IMR-90 (cell line): Measurements from ENCODE around the gene DDX41. TPM values are rescaled to one million over a fixed set of nuclear protein-coding genes. Genes with fewer than 3 reads are reported as not detected.

Experiments used
- ATAC-seq: fragments of 200-7000 bp; cut with Tn5 transposase; 2 replicates; pipeline ENCODE4 v1.9.1; 2020; ENCODE audit warnings: low read depth, mild to moderate bottlenecking, moderate library complexity
- BruUV-seq: library from RNA; stranded (reverse); fragments of 400-500 nt; replicated peaks from 2 replicates; lab custom pipeline; 2021; lab: Mats Ljungman, UMichigan
- CTCF ChIA-PET: fragments of 300-600 bp; formaldehyde crosslinking; extraction: SDS; loops from one replicate; lab custom pipeline; 2021; ENCODE audit warnings: antibody characterized with exemption; lab: Yijun Ruan, JAX
- POLR2A ChIA-PET: fragments of 300-600 bp; sonication (Branson Sonifier 250); formaldehyde crosslinking; loops from one replicate; lab custom pipeline; 2022; ENCODE audit warnings: antibody characterized with exemption; ENCODE audit not compliant: unreplicated experiment; lab: Charles Lee
- DNase-seq: peaks from one replicate; pipeline ENCODE4 v3.0.0; 2013
- H2AFZ ChIP-seq: replicated peaks from 2 replicates; pipeline ENCODE3; 2013; ENCODE audit warnings: low read length, mild to moderate bottlenecking; ENCODE audit not compliant: poor library complexity
- H2AK5ac ChIP-seq: 2 replicates; pipeline ENCODE4 v1.6.1; 2013; ENCODE audit warnings: low read depth, low read length, inconsistent platforms
- H2AK9ac ChIP-seq: replicated peaks from 2 replicates; pipeline ENCODE3; 2013; ENCODE audit warnings: mild to moderate bottlenecking, low read depth, low read length, moderate library complexity; ENCODE audit not compliant: poor library complexity
- H2BK120ac ChIP-seq: 2 replicates; pipeline ENCODE4 v1.6.1; 2013; ENCODE audit warnings: low read depth, low read length, inconsistent platforms
- H2BK15ac ChIP-seq: 3 replicates; pipeline ENCODE4 v1.6.1; 2013; ENCODE audit warnings: low read depth, low read length, inconsistent platforms
- H2BK20ac ChIP-seq: 2 replicates; pipeline ENCODE4 v1.6.1; 2013; ENCODE audit warnings: low read depth, mild to moderate bottlenecking, inconsistent platforms, low read length, moderate library complexity
- H2BK5ac ChIP-seq: 2 replicates; pipeline ENCODE4 v1.6.1; 2013; ENCODE audit warnings: mild to moderate bottlenecking, low read depth, low read length, inconsistent platforms; ENCODE audit not compliant: poor library complexity, severe bottlenecking
- H3K14ac ChIP-seq: replicated peaks from 2 replicates; pipeline ENCODE4 v1.6.1; 2013; ENCODE audit warnings: low read depth, low read length, inconsistent platforms
- H3K18ac ChIP-seq: 2 replicates; pipeline ENCODE4 v1.6.1; 2013; ENCODE audit warnings: low read depth, low read length, control low read depth
- H3K23ac ChIP-seq: 2 replicates; pipeline ENCODE4 v1.6.1; 2013; ENCODE audit warnings: low read depth, low read length, inconsistent platforms
- H3K27ac ChIP-seq: 2 replicates; pipeline ENCODE4 v1.5.1; 2013; ENCODE audit warnings: mild to moderate bottlenecking, control low read depth, low read length; ENCODE audit not compliant: insufficient read depth
- H3K27me3 ChIP-seq: 2 replicates; pipeline ENCODE4 v1.6.1; 2013; ENCODE audit warnings: low read length; ENCODE audit not compliant: control insufficient read depth, insufficient read depth
- H3K36me3 ChIP-seq: 2 replicates; pipeline ENCODE4 v1.6.1; 2013; ENCODE audit warnings: low read length, mixed read lengths; ENCODE audit not compliant: control insufficient read depth, insufficient read depth
- H3K4ac ChIP-seq: 2 replicates; pipeline ENCODE4 v1.6.1; 2013; ENCODE audit warnings: low read depth, low read length, inconsistent platforms
- H3K4me1 ChIP-seq: 2 replicates; pipeline ENCODE4 v1.6.1; 2013; ENCODE audit warnings: low read length, mixed read lengths; ENCODE audit not compliant: control insufficient read depth, insufficient read depth
- H3K4me2 ChIP-seq: 2 replicates; pipeline ENCODE4 v1.6.1; 2013; ENCODE audit warnings: low read depth, mild to moderate bottlenecking, control low read depth, low read length, moderate library complexity
- H3K4me3 ChIP-seq: 2 replicates; pipeline ENCODE4 v1.5.1; 2013; ENCODE audit warnings: low read depth, mild to moderate bottlenecking, control low read depth, low read length, moderate library complexity; ENCODE audit not compliant: insufficient read depth
- H3K56ac ChIP-seq: 2 replicates; pipeline ENCODE4 v1.6.1; 2013; ENCODE audit warnings: low read length, inconsistent platforms; ENCODE audit not compliant: insufficient read depth; ENCODE audit errors: extremely low read depth
- H3K79me1 ChIP-seq, 2 experiments: 2 replicates each; pipeline ENCODE4 v1.6.1; 2013; ENCODE audit warnings: low read length in 2 of 2, inconsistent platforms in 1 of 2, low read depth in 1 of 2
- H3K9ac ChIP-seq: 2 replicates; pipeline ENCODE4 v1.6.1; 2013; ENCODE audit warnings: low read depth, low read length, control low read depth
- H3K9me1 ChIP-seq: 2 replicates; pipeline ENCODE4 v1.6.1; 2013; ENCODE audit warnings: low read length, inconsistent platforms; ENCODE audit not compliant: insufficient read depth
- H3K9me3 ChIP-seq: 2 replicates; pipeline ENCODE4 v1.6.1; 2013; ENCODE audit warnings: low read length; ENCODE audit not compliant: control insufficient read depth, insufficient read depth
- H4K20me1 ChIP-seq: 2 replicates; pipeline ENCODE4 v1.6.1; 2013; ENCODE audit warnings: low read length, inconsistent platforms; ENCODE audit not compliant: insufficient read depth
- H4K5ac ChIP-seq: 2 replicates; pipeline ENCODE4 v1.6.1; 2013; ENCODE audit warnings: mild to moderate bottlenecking, low read depth, low read length, control low read depth
- H4K8ac ChIP-seq, 2 experiments: 2 replicates each; pipeline ENCODE4 v1.6.1; 2013; ENCODE audit warnings: low read depth in 2 of 2, low read length in 2 of 2, control low read depth in 1 of 2, inconsistent platforms in 1 of 2
- H4K91ac ChIP-seq: 2 replicates; pipeline ENCODE4 v1.6.1; 2013; ENCODE audit warnings: low read depth, low read length, inconsistent platforms; ENCODE audit not compliant: insufficient read depth
- BHLHE40 ChIP-seq: fragments of 150-350 bp; IDR thresholded peaks from 2 replicates; pipeline ENCODE4 v1.6.1; 2016; ENCODE audit warnings: mild to moderate bottlenecking, low read depth, low read length
- CEBPB ChIP-seq: IDR thresholded peaks from 2 replicates; pipeline ENCODE4 v1.6.1; 2012; ENCODE audit warnings: low read depth, low read length, improper control_type of control experiment
- CHD1 ChIP-seq: IDR thresholded peaks from 2 replicates; pipeline ENCODE4 v1.6.1; 2012; ENCODE audit warnings: low read depth, low read length, improper control_type of control experiment
- FOS ChIP-seq: fragments of 150-350 bp; IDR thresholded peaks from 2 replicates; pipeline ENCODE4 v1.6.1; 2016; ENCODE audit warnings: low read depth, low read length
- MAFK ChIP-seq: IDR thresholded peaks from 2 replicates; pipeline ENCODE4 v1.6.1; 2012; ENCODE audit warnings: low read depth, low read length, improper control_type of control experiment
- MAZ ChIP-seq: IDR thresholded peaks from 2 replicates; pipeline ENCODE4 v1.6.1; 2012; ENCODE audit warnings: low read depth, mild to moderate bottlenecking, low read length, improper control_type of control experiment, moderate library complexity, borderline replicate concordance
- NFE2L2 ChIP-seq: fragments of 150-350 bp; IDR thresholded peaks from 2 replicates; pipeline ENCODE4 v1.6.1; 2016; ENCODE audit warnings: low read depth, mild to moderate bottlenecking, low read length
- POLR2A ChIP-seq: IDR thresholded peaks from 2 replicates; pipeline ENCODE4 v1.6.1; 2012; ENCODE audit warnings: mild to moderate bottlenecking, low read depth, low read length
- RAD21 ChIP-seq: IDR thresholded peaks from 2 replicates; pipeline ENCODE4 v1.6.1; 2012; ENCODE audit warnings: low read length, improper control_type of control experiment
- RCOR1 ChIP-seq: IDR thresholded peaks from 2 replicates; pipeline ENCODE4 v1.6.1; 2012; ENCODE audit warnings: mild to moderate bottlenecking, low read length, improper control_type of control experiment; ENCODE audit not compliant: insufficient replicate concordance
- SMC3 ChIP-seq: fragments of 150-350 bp; IDR thresholded peaks from 2 replicates; pipeline ENCODE4 v1.6.1; 2016; ENCODE audit warnings: low read depth, mild to moderate bottlenecking, antibody characterized with exemption, low read length, moderate library complexity
- USF2 ChIP-seq: fragments of 150-350 bp; IDR thresholded peaks from 2 replicates; pipeline ENCODE4 v1.6.1; 2017; ENCODE audit warnings: mild to moderate bottlenecking, antibody characterized with exemption, low read length, low read depth
- WGBS, 2 experiments: methylation state at CpG; one replicate each; pipeline versions ENCODE4 v1.1.5 to v1.1.7; 2013; ENCODE audit warnings: missing lambda C conversion rate in 2 of 2; ENCODE audit not compliant: insufficient read length in 1 of 2; ENCODE audit errors: extremely low coverage in 2 of 2; 5-methylcytosine and 5-hydroxymethylcytosine counted together
- dilution Hi-C: fragments of 300-500 bp; cut with HindIII; formaldehyde crosslinking; loops from one replicate; pipeline ENCODE4 v1.14.3; 2018; ENCODE audit warnings: low sequenced_read_pairs; ENCODE audit not compliant: unreplicated experiment
- in situ Hi-C: fragments of 300-500 bp; cut with MboI; formaldehyde crosslinking; loops from 3 replicates; pipeline ENCODE4 v1.14.3; 2019; ENCODE audit warnings: low sequenced_read_pairs, inconsistent platforms, mixed read lengths
- intact Hi-C: fragments of 100-400 bp; cut with micrococcal nuclease; formaldehyde crosslinking; loops from 2 replicates; pipeline ENCODE4 v1.10.0; 2022
- polyA plus RNA-seq, 3 experiments: library from polyadenylated mRNA; depleted of rRNA; stranded (reverse); fragments of >200 nt; gene quantifications; 2 replicates each; pipeline ENCODE4 v1.2.3, GENCODE V29; 2012; ENCODE audit warnings: low replicate concordance in 1 of 3
- total RNA-seq: library from RNA; depleted of rRNA; stranded (reverse); fragments of >200 nt; gene quantifications from 2 replicates; pipeline ENCODE4 v1.2.3, GENCODE V29; 2012
- TF ChIP-seq, protein P1 (sequence below): fragments of 150-350 bp; IDR thresholded peaks from 2 replicates; pipeline ENCODE4 v1.6.1; 2016; ENCODE audit warnings: low read depth, mild to moderate bottlenecking, low read length, moderate library complexity, borderline replicate concordance

Gene DDX41
- total and polyA plus RNA-seq, 2 of the 4 experiments (the other 2 are of a cell fraction): 130 to 170 TPM

GRCh38 chr5:177529247-177530203 is 12.8 kb upstream of the DDX41 start (continued):
- TF ChIP-seq, protein P1, sequence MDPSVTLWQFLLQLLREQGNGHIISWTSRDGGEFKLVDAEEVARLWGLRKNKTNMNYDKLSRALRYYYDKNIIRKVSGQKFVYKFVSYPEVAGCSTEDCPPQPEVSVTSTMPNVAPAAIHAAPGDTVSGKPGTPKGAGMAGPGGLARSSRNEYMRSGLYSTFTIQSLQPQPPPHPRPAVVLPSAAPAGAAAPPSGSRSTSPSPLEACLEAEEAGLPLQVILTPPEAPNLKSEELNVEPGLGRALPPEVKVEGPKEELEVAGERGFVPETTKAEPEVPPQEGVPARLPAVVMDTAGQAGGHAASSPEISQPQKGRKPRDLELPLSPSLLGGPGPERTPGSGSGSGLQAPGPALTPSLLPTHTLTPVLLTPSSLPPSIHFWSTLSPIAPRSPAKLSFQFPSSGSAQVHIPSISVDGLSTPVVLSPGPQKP: no peak

DNA sequence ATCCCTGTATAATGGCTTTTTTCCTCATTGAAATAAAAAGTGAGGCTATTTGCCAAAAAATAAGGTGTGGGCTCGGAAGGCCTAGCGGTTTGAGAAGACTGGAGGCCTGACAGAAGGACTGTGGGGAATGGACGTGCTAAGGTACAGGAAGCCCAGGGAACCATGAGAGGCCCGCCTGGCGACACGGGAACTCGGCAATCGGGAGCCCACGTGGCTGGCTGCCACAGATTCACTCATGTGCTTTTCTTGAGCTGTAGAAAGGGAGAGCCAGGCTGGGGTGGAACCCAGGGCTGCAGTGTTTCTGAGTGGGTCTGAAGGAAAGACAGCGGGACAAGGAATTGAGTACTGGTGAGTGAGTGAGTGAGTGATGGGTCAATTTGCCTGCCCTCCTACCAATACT is 11.9 kb upstream of the DDX41 start:
- 100% methylated on average over 2 of the region's 10 CpGs; no CpG with 5 or more reads in 1 of the 2 experiments for WGBS, 2 experiments
- TF ChIP-seq CHD1: no peak
- TF ChIP-seq, protein P1: no peak
- TF ChIP-seq NFE2L2: no peak
- no peak for TF ChIP-seq RCOR1
- no peak for TF ChIP-seq MAFK
- TF ChIP-seq POLR2A: no peak
- no peak for TF ChIP-seq FOS
- no peak for TF ChIP-seq SMC3
- no peak for TF ChIP-seq USF2
- no peak for TF ChIP-seq BHLHE40
- no peak for TF ChIP-seq MAZ
- no peak for TF ChIP-seq CEBPB
- TF ChIP-seq RAD21: no peak

More for the DNA sequence above, 11.9 kb upstream of the DDX41 start:
- Histone ChIP-seq H3K4me1 (no peaks in the 10 kb centered on the region), H3K14ac (no peak overlapping the region), H3K56ac (no peak overlapping the region), H3K9me1 (peaks cover 8% of the 10 kb centered on the region; the same call in 1 of the 2 replicates), H3K9me3 (no peaks in the 10 kb centered on the region), H2BK15ac (no peak overlapping the region), H3K4ac (no peak overlapping the region), H2AFZ (no peak overlapping the region), H4K91ac (no peak overlapping the region), H4K5ac (no peak overlapping the region), H2AK9ac (no peak overlapping the region), H4K20me1 (peaks cover 20% of the 10 kb centered on the region), H2AK5ac (no peak overlapping the region), H3K23ac (no peak overlapping the region), H2BK5ac (no peak overlapping the region), H3K9ac (no peak overlapping the region), H3K27me3 (no peaks in the 10 kb centered on the region), H3K18ac (no peak overlapping the region), H2BK120ac (no peak overlapping the region), H3K79me1 (peaks cover 48 to 77% of the 10 kb centered on the region in 2 experiments), H2BK20ac (no peak overlapping the region), H3K4me3 (no peak overlapping the region), H3K36me3 (peaks cover 95% of the 10 kb centered on the region), H3K27ac (no peak overlapping the region), H3K4me2 (no peak overlapping the region), H4K8ac (no peak overlapping the region)
- in situ Hi-C loops (no loop called here), dilution Hi-C loops (no loop called here), intact Hi-C loops (no loop called here)
- DNase-seq: no peak
- no TSS peak for BruUV-seq
- ChIA-PET CTCF (no interaction called here), POLR2A (no interaction called here)
- no peak for ATAC-seq
